ENCODE data around the gene FCMR. TPM values are rescaled to one million over a fixed set of nuclear protein-coding genes. Genes with fewer than 3 reads are reported as not detected.

Gene FCMR
- total and polyA plus RNA-seq, 2 experiments from 2014 or later, result 0.84 TPM; not detected in 1

DNA sequence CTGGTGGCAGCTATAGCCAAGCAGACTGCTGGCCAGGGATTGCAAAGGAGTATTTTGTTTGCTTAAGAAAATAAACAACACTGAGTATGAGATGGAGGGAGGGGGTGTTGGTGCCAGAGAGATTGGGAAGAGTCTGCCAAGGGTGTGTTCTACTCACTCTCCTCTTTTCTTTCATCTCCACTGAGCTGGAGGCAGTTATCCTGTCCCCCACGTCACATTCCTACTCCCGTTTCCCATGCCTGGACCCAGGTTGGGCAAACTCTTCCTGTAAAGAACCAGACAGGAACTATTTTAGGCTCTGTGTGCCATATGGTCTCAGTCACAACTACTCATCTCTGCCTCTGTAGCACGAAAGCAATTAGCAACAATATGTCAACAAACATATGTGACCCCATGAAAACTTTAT, 25.9 kb downstream of the FCMR start (continued):
- TF ChIP-seq, protein P1, sequence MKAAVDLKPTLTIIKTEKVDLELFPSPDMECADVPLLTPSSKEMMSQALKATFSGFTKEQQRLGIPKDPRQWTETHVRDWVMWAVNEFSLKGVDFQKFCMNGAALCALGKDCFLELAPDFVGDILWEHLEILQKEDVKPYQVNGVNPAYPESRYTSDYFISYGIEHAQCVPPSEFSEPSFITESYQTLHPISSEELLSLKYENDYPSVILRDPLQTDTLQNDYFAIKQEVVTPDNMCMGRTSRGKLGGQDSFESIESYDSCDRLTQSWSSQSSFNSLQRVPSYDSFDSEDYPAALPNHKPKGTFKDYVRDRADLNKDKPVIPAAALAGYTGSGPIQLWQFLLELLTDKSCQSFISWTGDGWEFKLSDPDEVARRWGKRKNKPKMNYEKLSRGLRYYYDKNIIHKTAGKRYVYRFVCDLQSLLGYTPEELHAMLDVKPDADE (IDR thresholded peaks at IDR 0.05), result no peak
- no peak for TF ChIP-seq NANOG (IDR thresholded peaks at IDR 0.05; ENCODE audit: borderline replicate concordance)
- no peak for TF ChIP-seq CREB1 (CRISPR knock-in tag; IDR thresholded peaks at IDR 0.05; ENCODE audit: low read depth)
- no peak for TF ChIP-seq JUNB (IDR thresholded peaks at IDR 0.05; ENCODE audit: unreplicated experiment)
- no peak for TF ChIP-seq EZH2 (IDR thresholded peaks at IDR 0.05; ENCODE audit: low read depth, unreplicated experiment)

DNA sequence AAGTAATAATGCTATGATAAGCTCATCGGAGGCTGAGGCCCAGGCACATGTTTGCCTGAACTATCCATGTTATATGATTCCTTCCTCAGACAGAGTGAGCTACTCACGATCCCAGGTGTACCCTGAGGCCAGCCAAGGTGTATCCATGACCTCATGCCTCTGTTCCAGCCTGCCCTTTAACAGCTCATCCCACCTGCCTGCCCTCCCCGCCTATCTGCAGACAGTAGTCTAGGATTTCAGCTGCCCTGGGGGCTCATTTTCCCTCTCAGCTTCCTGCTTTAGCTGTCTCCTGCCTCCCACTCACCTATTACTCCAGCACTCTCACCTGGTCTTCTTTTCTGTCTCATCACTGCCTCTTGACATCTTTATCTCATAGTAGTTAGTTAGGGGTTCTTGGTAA, 26.4 kb downstream of the FCMR start:
- no peak overlapping the region for H3K27ac ChIP-seq (ENCODE audit: low read depth)
- H3K4me3 ChIP-seq, result no peak overlapping the region
- 0 out of 2 replicates have a peak, but pooled peaks cover 10% of the 10 kb centered on the region for H3K9me2 ChIP-seq (ENCODE audit: insufficient read depth)
- DNase-seq (ENCODE audit: low spot score) (no peak), ATAC-seq (no peak)
- H2AFZ ChIP-seq, result 0 out of 2 replicates have a peak overlapping the region, but pooled peaks have one; percentile 43
- H3K4me2 ChIP-seq, result no peak overlapping the region
- H3K4me1 ChIP-seq (ENCODE audit: insufficient read depth), result peaks cover 11% of the 10 kb centered on the region
- no peaks in the 10 kb centered on the region for H4K20me1 ChIP-seq (replicated peaks; ENCODE audit: insufficient read depth)
- H3K27me3 ChIP-seq (ENCODE audit: insufficient read depth), result no peaks in the 10 kb centered on the region
- no peaks in the 10 kb centered on the region for H3K79me2 ChIP-seq (replicated peaks; ENCODE audit: insufficient read depth)
- H3K9me3 Mint-ChIP-seq, result no peaks in the 10 kb centered on the region
- peaks cover 7% of the 10 kb centered on the region for H3K27me3 Mint-ChIP-seq (ENCODE audit: insufficient read depth, low read depth, poor library complexity)
- H3K27ac Mint-ChIP-seq, result no peak overlapping the region
- H3K36me3 Mint-ChIP-seq (ENCODE audit: low read depth), result no peaks in the 10 kb centered on the region
- H3K4me3 Mint-ChIP-seq, result no peak overlapping the region
- H3K36me3 ChIP-seq (ENCODE audit: insufficient read depth), result no peaks in the 10 kb centered on the region; the same call in 1 of the 2 replicates
- H3K4me1 Mint-ChIP-seq, result peaks cover 14% of the 10 kb centered on the region
- no peaks in the 10 kb centered on the region for H3F3A ChIP-seq (replicated peaks; ENCODE audit: low read depth)
- TF ChIP-seq ZNF331 (CRISPR knock-in tag; IDR thresholded peaks at IDR 0.05; ENCODE audit: low read depth), result no peak
- TF ChIP-seq, protein P1 (IDR thresholded peaks at IDR 0.05), result no peak
- no peak for TF ChIP-seq CREB1 (CRISPR knock-in tag; IDR thresholded peaks at IDR 0.05; ENCODE audit: low read depth)
- TF ChIP-seq, protein P2, sequence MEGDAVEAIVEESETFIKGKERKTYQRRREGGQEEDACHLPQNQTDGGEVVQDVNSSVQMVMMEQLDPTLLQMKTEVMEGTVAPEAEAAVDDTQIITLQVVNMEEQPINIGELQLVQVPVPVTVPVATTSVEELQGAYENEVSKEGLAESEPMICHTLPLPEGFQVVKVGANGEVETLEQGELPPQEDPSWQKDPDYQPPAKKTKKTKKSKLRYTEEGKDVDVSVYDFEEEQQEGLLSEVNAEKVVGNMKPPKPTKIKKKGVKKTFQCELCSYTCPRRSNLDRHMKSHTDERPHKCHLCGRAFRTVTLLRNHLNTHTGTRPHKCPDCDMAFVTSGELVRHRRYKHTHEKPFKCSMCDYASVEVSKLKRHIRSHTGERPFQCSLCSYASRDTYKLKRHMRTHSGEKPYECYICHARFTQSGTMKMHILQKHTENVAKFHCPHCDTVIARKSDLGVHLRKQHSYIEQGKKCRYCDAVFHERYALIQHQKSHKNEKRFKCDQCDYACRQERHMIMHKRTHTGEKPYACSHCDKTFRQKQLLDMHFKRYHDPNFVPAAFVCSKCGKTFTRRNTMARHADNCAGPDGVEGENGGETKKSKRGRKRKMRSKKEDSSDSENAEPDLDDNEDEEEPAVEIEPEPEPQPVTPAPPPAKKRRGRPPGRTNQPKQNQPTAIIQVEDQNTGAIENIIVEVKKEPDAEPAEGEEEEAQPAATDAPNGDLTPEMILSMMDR (conservative IDR thresholded peaks at IDR 0.05; ENCODE audit: low read depth in 2 of 2), result no peak
- no peak for TF ChIP-seq EZH2phosphoT487 (IDR thresholded peaks at IDR 0.05; ENCODE audit: unreplicated experiment)
- no peak for TF ChIP-seq EZH2 (IDR thresholded peaks at IDR 0.05; ENCODE audit: low read depth, unreplicated experiment)
- TF ChIP-seq NANOG (IDR thresholded peaks at IDR 0.05; ENCODE audit: borderline replicate concordance), result no peak
- TF ChIP-seq ZNF114 (CRISPR knock-in tag; IDR thresholded peaks at IDR 0.05), result no peak
- TF ChIP-seq JUNB (IDR thresholded peaks at IDR 0.05; ENCODE audit: unreplicated experiment), result no peak
- TF ChIP-seq, protein P3, sequence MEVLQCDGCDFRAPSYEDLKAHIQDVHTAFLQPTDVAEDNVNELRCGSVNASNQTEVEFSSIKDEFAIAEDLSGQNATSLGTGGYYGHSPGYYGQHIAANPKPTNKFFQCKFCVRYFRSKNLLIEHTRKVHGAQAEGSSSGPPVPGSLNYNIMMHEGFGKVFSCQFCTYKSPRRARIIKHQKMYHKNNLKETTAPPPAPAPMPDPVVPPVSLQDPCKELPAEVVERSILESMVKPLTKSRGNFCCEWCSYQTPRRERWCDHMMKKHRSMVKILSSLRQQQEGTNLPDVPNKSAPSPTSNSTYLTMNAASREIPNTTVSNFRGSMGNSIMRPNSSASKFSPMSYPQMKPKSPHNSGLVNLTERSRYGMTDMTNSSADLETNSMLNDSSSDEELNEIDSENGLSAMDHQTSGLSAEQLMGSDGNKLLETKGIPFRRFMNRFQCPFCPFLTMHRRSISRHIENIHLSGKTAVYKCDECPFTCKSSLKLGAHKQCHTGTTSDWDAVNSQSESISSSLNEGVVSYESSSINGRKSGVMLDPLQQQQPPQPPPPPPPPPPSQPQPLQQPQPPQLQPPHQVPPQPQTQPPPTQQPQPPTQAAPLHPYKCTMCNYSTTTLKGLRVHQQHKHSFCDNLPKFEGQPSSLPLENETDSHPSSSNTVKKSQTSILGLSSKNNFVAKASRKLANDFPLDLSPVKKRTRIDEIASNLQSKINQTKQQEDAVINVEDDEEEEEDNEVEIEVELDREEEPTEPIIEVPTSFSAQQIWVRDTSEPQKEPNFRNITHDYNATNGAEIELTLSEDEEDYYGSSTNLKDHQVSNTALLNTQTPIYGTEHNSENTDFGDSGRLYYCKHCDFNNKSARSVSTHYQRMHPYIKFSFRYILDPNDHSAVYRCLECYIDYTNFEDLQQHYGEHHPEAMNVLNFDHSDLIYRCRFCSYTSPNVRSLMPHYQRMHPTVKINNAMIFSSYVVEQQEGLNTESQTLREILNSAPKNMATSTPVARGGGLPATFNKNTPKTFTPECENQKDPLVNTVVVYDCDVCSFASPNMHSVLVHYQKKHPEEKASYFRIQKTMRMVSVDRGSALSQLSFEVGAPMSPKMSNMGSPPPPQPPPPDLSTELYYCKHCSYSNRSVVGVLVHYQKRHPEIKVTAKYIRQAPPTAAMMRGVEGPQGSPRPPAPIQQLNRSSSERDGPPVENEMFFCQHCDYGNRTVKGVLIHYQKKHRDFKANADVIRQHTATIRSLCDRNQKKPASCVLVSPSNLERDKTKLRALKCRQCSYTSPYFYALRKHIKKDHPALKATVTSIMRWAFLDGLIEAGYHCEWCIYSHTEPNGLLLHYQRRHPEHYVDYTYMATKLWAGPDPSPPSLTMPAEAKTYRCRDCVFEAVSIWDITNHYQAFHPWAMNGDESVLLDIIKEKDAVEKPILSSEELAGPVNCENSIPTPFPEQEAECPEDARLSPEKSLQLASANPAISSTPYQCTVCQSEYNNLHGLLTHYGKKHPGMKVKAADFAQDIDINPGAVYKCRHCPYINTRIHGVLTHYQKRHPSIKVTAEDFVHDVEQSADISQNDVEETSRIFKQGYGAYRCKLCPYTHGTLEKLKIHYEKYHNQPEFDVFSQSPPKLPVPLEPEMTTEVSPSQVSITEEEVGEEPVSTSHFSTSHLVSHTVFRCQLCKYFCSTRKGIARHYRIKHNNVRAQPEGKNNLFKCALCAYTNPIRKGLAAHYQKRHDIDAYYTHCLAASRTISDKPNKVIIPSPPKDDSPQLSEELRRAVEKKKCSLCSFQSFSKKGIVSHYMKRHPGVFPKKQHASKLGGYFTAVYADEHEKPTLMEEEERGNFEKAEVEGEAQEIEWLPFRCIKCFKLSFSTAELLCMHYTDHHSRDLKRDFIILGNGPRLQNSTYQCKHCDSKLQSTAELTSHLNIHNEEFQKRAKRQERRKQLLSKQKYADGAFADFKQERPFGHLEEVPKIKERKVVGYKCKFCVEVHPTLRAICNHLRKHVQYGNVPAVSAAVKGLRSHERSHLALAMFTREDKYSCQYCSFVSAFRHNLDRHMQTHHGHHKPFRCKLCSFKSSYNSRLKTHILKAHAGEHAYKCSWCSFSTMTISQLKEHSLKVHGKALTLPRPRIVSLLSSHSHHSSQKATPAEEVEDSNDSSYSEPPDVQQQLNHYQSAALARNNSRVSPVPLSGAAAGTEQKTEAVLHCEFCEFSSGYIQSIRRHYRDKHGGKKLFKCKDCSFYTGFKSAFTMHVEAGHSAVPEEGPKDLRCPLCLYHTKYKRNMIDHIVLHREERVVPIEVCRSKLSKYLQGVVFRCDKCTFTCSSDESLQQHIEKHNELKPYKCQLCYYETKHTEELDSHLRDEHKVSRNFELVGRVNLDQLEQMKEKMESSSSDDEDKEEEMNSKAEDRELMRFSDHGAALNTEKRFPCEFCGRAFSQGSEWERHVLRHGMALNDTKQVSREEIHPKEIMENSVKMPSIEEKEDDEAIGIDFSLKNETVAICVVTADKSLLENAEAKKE (CRISPR knock-in tag; IDR thresholded peaks at IDR 0.05), result no peak
- TF ChIP-seq POLR2AphosphoS5 (IDR thresholded peaks at IDR 0.05; ENCODE audit: low read depth), result no peak
- TF ChIP-seq STAT1 (IDR thresholded peaks at IDR 0.05; ENCODE audit: unreplicated experiment), result no peak
